Mammary epithelial cell (primary cell): ENCODE data around the gene CEP128.

Source experiments
- EZH2 ChIP-seq: IDR thresholded peaks from 2 replicates; pipeline ENCODE4 v1.6.1; 2012; ENCODE audit warnings: low read length, inconsistent platforms, borderline replicate concordance
- TF ChIP-seq, protein P1 (sequence below), 2 donors: IDR thresholded peaks in 1 of 2; conservative IDR thresholded peaks in 1 of 2; 2 replicates each; pipeline ENCODE4 v1.5.1; 2011 to 2012; ENCODE audit warnings: inconsistent platforms in 2 of 2, low read length in 2 of 2, mild to moderate bottlenecking in 2 of 2, control low read depth in 1 of 2, low read depth in 1 of 2; ENCODE audit not compliant: insufficient read depth in 1 of 2; ENCODE audit errors: extremely low read depth in 1 of 2

DNA sequence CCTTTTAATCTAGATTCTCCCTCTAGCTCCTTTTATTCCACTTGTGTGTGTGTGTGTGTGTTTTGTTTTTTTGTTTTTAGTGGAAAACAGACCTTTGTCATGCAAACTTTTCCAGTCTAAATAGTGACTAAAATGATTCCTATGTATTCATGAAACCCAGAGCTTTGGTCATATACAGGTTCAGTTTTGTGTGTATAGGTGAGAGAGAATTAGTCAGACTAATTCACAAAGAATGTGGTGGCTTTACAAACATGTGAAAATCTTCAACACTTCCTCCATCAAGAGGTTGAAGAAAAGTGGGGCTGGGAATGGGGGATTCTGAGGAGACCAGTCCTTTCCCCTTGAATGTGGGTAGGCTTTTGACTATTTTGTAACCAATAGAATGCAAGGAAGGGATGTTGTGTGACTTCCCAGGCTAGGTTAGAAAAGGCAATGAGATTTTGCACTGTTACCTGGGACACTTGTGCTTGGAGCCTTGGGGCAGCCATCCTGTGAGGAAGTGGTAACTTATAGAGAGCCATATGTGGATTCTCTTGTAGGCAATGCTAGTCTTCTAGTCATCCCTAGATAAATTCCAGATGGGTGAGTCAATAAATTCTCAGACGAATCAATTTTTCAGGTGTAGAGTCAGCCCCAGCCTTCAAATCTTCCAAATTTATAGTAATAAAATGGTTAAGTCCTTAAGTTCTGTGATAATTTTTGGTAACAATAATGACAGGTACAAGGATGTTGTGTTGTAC lies 236.1 kb downstream of the CEP128 start:
- TF ChIP-seq, protein P1, sequence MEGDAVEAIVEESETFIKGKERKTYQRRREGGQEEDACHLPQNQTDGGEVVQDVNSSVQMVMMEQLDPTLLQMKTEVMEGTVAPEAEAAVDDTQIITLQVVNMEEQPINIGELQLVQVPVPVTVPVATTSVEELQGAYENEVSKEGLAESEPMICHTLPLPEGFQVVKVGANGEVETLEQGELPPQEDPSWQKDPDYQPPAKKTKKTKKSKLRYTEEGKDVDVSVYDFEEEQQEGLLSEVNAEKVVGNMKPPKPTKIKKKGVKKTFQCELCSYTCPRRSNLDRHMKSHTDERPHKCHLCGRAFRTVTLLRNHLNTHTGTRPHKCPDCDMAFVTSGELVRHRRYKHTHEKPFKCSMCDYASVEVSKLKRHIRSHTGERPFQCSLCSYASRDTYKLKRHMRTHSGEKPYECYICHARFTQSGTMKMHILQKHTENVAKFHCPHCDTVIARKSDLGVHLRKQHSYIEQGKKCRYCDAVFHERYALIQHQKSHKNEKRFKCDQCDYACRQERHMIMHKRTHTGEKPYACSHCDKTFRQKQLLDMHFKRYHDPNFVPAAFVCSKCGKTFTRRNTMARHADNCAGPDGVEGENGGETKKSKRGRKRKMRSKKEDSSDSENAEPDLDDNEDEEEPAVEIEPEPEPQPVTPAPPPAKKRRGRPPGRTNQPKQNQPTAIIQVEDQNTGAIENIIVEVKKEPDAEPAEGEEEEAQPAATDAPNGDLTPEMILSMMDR (conservative IDR thresholded peaks at IDR 0.05 in 1 of 2, IDR thresholded peaks at IDR 0.05 in 1 of 2; ENCODE audit: extremely low read depth in 1 of 2, insufficient read depth in 1 of 2, low read depth in 1 of 2, low read length in 2 of 2): no peak
- TF ChIP-seq EZH2: no peak
